Measurements from ENCODE around the gene RSU1.

RSU1 gene

GRCh38 chr10:16728266-16728665 lies 89.0 kb downstream of the RSU1 start:
- DNase-seq = no peak

GRCh38 chr10:16727666-16728065 lies 89.6 kb downstream of the RSU1 start:
- no peak for DNase-seq

- DNase-seq = no peak
Measured at GRCh38 chr10:16724509-16724908, 92.7 kb downstream of the RSU1 start.

- no peak for DNase-seq
Measured at GRCh38 chr10:16720812-16721211, 96.4 kb downstream of the RSU1 start.

GRCh38 chr10:16717622-16718395 lies 99.4 kb downstream of the RSU1 start:
- no peak for DNase-seq

- no peak for DNase-seq
Measured at GRCh38 chr10:16716051-16716450, 101.2 kb downstream of the RSU1 start.

GRCh38 chr10:16713290-16713689 lies 103.9 kb downstream of the RSU1 start:
- DNase-seq = no peak

- DNase-seq = no peak
Measured at GRCh38 chr10:16712883-16713282, 104.3 kb downstream of the RSU1 start.

- no peak for DNase-seq
Measured at GRCh38 chr10:16700331-16700730, 116.9 kb downstream of the RSU1 start.

- DNase-seq = no peak
Measured at GRCh38 chr10:16699435-16700057, 117.7 kb downstream of the RSU1 start.

- DNase-seq = no peak
Measured at GRCh38 chr10:16698461-16698860, 118.8 kb downstream of the RSU1 start.

- no peak for DNase-seq
Measured at GRCh38 chr10:16690417-16690816, 126.8 kb downstream of the RSU1 start.

- no peak for DNase-seq
Measured at GRCh38 chr10:16689696-16690095, 127.5 kb downstream of the RSU1 start.

- DNase-seq = no peak
Measured at GRCh38 chr10:16689227-16689626, 128.0 kb downstream of the RSU1 start.

GRCh38 chr10:16686054-16686902 lies 130.9 kb downstream of the RSU1 start:
- no peak for DNase-seq

GRCh38 chr10:16685551-16685950 lies 131.7 kb downstream of the RSU1 start:
- DNase-seq = no peak

- no peak for DNase-seq
Measured at GRCh38 chr10:16681521-16681920, 135.7 kb downstream of the RSU1 start.

- DNase-seq = no peak
Measured at GRCh38 chr10:16679511-16679910, 137.7 kb downstream of the RSU1 start.

GRCh38 chr10:16675334-16675733 lies 141.9 kb downstream of the RSU1 start:
- no peak for DNase-seq

GRCh38 chr10:16674147-16674703 lies 143.0 kb downstream of the RSU1 start:
- DNase-seq = no peak

- DNase-seq = no peak
Measured at GRCh38 chr10:16673443-16673842, 143.8 kb downstream of the RSU1 start.

- DNase-seq = no peak
Measured at GRCh38 chr10:16663444-16663843, 153.8 kb downstream of the RSU1 start.

- DNase-seq = no peak
Measured at GRCh38 chr10:16662923-16663322, 154.3 kb downstream of the RSU1 start.
